Uterus (tissue), 2 donors: Measurements from ENCODE around the gene CCT5.

Experiments
- POLR2A ChIP-seq, 2 donors: fragments of 450-650 bp; IDR thresholded peaks; one replicate each; pipeline ENCODE4 v1.6.1; 2016; ENCODE audit warnings: antibody characterized with exemption in 2 of 2, mild to moderate bottlenecking in 1 of 2, moderate library complexity in 1 of 2
- TF ChIP-seq, protein P1 (sequence below), 4 experiments: fragments of 200-600 bp in 2 of 4; fragments of 450-650 bp in 2 of 4; sonication (generic) in 2 of 4; IDR thresholded peaks; one replicate each; pipeline ENCODE4 v1.5.1; 2016 to 2019; ENCODE audit warnings: antibody characterized with exemption in 4 of 4, mild to moderate bottlenecking in 2 of 4, moderate library complexity in 1 of 4

DNA sequence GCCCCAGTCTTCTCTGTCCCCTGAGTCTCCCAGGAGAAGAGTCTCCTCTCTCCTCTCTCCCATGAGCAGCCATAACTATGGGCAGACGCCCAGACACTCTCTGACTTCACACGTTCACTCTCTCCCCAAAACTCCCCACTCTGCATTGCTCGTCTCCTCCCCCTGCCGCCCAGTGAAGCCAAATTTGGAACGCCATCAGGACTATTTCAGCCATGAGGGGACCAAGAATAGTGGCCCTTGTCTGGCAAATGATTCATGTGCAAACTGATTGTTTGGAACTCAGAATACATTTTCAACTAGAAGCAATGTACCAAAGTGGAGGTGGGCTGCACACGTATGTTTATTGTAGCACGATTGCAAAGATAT, 36.8 kb downstream of the CCT5 start:
- TF ChIP-seq, protein P1, sequence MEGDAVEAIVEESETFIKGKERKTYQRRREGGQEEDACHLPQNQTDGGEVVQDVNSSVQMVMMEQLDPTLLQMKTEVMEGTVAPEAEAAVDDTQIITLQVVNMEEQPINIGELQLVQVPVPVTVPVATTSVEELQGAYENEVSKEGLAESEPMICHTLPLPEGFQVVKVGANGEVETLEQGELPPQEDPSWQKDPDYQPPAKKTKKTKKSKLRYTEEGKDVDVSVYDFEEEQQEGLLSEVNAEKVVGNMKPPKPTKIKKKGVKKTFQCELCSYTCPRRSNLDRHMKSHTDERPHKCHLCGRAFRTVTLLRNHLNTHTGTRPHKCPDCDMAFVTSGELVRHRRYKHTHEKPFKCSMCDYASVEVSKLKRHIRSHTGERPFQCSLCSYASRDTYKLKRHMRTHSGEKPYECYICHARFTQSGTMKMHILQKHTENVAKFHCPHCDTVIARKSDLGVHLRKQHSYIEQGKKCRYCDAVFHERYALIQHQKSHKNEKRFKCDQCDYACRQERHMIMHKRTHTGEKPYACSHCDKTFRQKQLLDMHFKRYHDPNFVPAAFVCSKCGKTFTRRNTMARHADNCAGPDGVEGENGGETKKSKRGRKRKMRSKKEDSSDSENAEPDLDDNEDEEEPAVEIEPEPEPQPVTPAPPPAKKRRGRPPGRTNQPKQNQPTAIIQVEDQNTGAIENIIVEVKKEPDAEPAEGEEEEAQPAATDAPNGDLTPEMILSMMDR (IDR thresholded peaks at IDR 0.05), result no peak
- TF ChIP-seq POLR2A (IDR thresholded peaks at IDR 0.05), result no peak
